DOHH2 (cell line): Measurements from ENCODE around the gene C9orf78.

Source experiments
- EZH2phosphoT487 ChIP-seq: fragments of 200-600 bp; sonication (generic); IDR thresholded peaks from 2 replicates; pipeline ENCODE4 v1.6.1; 2017; ENCODE audit warnings: borderline replicate concordance, mild to moderate bottlenecking, antibody characterized with exemption, low read length, moderate library complexity, mixed read lengths
- TF ChIP-seq, protein P1 (sequence below): fragments of 200-600 bp; sonication (generic); IDR thresholded peaks from one replicate; pipeline ENCODE4 v1.5.1; 2014; ENCODE audit warnings: antibody characterized with exemption, mild to moderate bottlenecking, low read depth, low read length; ENCODE audit not compliant: poor library complexity, severe bottlenecking

DNA sequence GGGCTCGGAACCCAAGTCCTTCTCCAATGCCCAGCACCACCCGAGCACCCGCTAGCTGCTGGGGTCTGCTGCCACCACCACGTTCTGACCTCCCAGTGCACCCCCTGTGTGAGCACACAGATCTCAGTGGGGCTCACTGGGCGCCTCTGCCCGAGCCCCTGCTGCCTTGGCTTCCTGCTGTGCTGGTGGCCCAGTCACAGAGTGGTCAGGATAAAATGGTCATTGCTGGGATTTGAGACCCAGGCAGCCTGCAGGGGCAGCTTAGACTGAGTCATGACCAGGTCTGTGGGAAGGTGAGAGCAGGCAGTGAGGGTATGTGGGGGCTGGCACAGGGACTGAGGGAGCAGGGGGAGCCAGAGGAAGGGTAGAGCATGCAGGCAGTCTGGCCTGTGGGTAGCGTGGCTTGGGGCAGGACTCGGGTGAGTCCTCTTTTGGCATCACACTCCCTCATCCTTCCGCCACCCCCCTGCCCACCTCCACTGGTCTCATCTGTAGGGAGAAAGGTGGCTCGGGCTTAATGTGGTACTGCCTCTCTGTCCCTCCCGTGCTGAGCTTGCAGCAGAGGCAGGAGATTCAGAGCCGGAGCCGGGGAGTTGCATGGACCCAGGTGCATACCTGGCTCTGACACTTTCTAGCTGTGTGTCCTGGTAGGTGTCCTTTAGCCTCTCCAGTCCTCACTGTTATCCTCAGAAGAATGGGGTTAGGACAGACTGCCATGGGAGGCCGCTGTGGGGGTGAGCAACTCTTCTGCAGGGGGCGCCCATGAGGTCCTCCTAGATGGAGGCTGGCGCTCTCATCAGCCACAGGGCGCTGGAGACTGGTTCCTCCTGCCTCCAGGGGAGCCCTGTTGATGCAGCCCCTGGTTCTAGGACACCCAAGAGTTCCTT is 32.3 kb upstream of the C9orf78 start:
- TF ChIP-seq, protein P1, sequence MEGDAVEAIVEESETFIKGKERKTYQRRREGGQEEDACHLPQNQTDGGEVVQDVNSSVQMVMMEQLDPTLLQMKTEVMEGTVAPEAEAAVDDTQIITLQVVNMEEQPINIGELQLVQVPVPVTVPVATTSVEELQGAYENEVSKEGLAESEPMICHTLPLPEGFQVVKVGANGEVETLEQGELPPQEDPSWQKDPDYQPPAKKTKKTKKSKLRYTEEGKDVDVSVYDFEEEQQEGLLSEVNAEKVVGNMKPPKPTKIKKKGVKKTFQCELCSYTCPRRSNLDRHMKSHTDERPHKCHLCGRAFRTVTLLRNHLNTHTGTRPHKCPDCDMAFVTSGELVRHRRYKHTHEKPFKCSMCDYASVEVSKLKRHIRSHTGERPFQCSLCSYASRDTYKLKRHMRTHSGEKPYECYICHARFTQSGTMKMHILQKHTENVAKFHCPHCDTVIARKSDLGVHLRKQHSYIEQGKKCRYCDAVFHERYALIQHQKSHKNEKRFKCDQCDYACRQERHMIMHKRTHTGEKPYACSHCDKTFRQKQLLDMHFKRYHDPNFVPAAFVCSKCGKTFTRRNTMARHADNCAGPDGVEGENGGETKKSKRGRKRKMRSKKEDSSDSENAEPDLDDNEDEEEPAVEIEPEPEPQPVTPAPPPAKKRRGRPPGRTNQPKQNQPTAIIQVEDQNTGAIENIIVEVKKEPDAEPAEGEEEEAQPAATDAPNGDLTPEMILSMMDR, result peak; percentile 58
- TF ChIP-seq EZH2phosphoT487, result no peak
